NCI-H226 (cell line): ENCODE data around the gene SMYD4.
"Not testable (repeated sequence)": the region's sequence is repeated elsewhere in the genome, so short reads cannot be mapped to it uniquely, and the experiment has no call there.

Experiments used
- DNase-seq: peaks from one replicate; pipeline ENCODE4 v3.0.0-alpha.2; 2015

SMYD4 gene

DNA sequence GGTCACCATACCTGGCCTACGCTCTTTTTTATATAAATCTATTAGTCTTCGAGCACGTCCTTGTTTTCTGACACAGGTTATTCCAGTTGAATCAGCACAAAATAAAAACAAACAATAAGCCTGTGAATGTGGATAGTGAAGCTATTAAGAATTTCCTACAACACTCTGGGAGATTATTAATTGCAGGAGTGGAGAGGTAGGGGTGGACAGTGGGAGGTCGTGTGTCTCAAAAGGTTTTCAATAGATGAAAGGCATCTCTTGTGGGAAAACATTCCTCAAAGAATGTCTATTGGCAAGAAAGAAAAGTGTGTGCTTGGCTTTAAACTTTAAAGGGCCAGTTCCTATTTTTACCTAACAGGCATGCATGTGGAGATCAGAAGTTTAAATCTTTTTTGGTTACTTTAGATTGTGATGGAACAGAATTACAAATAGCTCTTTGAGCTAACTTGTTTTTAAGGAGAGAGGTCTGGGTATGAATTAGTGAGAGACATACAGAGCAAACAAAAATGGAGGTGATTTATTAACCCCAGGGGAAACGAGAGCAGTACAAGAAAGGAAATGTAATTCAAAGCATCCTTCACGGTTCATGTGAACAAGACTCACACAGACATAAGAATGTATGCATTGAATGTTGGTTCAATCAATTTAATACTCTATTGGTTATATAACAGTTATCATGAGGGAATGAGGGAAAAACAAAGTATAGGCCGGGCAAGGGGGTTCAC, 9.0 kb downstream of the SMYD4 start:
- no peak for DNase-seq

DNA sequence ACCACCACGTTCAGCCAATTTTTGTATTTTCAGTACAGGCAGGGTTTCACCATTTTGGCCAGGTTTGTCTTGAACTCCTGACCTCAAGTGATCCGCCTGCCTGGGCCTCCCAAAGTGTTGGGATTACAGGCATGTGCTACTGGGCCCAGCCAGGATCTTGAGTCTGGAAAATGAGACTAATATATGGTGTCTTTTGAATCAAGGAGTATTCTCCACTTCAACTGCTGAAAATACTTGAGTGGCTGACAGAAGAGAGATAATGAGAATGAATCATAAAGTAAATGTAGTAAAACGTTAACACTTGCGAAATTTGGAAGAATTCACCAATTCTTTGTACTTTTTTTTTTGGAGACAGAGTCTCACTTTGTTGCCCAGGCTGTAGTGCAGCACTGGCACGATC, 16.6 kb downstream of the SMYD4 start:
- DNase-seq: peak; percentile 24

DNA sequence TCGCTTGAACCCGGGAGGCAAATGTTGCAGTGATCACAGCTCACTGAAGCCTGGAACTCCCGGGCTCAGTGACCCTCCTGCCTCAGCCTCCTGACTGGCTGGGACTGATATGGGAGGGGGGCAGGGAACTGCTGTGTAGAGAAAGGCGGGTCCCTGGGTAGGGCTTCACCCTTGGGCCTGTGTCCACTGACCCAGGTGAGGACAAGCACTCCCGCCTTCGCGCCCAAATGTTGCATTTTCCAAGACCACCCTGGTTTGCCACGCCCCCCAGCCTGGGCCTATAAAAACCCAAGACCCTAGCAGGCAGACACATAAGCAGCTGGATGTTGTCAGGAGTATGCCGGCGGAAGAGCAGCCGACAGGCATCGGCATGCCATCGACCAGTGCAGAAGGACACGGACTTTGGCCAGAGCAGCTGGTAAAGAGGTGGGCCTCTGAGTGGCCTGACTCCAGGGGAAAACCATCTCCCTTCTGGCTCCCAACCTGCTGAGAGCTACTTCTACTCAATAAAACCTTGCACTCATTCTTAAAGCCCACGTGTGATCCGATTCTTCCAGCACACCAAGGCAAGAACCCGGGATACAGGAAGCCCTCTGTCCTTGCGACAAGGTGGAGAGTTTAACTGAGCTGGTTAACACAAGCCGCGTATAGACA, 19.1 kb downstream of the SMYD4 start:
- no peak for DNase-seq

DNA sequence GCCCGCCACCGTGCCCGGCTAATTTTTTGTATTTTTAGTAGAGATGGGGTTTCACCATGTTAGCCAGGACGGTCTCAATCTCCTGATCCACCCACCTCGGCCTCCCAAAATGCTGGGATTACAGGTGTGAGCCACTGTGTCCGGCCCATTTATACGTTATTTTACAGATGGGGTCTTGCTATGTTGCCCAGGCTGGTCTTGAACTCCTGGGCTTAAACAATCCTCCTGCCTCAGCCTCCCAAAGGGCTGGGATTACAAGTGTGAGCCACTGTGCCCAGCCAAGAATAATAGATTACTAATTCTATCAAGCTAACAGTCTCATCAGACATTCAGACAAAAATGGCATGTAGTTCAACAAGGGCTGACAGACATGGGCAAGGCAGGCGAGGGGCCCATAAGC, 19.9 kb downstream of the SMYD4 start:
- not testable (repeated sequence) for DNase-seq

DNA sequence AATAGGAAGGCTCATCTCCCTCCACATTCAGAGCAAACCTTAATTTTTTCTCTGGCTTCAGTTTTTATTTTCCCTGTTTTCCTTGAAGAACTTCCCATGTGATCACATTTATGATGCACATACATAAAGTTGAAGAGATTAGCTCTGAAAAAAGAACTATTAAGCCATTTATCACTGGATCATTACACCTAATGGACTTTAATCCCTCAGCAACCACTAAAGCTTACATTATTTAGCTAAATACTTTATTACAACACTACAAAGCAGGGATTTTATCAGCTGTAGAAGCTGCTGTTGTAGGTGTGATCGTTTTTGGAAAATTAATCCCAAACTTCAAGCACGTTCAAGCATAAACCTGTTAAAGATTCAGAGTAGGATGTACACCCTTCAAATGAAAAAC, 21.1 kb downstream of the SMYD4 start:
- DNase-seq: no peak

DNA sequence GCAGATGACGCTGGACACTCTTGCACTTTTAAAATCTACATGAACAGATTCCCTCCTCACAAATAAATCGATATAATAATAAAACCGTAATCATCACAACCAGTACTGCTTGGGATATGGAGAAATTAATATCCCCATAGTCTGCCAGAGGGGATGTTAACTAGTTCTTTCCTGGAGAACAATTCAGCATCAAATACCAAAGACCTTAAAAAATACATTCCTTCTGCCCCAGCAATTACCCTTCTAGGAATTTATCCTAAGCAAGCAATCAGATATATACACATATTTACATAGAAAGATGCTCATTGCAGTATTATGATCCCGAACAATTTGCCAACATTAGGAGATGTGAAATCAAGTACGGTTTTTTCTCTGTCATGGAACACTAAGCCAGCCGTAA, 21.8 kb downstream of the SMYD4 start:
- DNase-seq: no peak

DNA sequence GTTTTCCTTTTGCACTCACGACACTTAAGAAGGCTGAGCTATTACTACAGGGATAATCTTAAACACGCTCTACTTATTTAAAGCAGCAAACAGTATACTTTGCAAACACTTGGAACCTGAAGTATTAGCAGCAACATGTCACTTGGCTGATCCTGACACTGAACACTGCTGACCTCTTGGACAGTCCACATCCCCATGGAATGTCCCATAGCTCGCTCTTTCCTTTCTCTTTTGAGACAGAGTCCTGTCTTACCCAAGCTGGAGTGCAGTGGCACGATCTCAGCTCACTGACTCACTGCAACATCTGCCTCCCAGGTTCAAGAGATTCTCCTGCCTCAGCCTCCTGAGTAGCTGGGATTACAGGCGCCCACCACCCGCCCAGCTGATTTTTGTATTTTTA, 26.4 kb downstream of the SMYD4 start:
- no peak for DNase-seq

DNA sequence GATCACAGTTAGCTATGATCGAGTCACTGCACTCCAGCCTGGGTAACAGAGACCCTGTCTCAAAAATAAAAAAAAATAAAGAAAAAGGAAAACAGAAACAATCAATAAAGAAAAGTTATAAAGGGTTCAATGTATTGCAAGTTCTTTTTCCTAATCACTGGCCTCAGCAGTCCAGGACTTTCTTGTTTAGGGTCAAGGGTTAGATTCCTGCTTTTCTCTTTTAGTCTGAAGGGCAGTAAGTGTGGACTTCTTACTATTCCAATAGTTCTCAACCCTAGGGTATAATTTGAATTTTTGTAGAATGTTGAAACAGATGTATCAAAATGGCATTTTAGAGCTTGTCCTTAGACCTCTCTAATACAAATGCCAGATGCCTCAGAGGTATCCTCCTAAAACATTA, 27.3 kb downstream of the SMYD4 start:
- DNase-seq: no peak

DNA sequence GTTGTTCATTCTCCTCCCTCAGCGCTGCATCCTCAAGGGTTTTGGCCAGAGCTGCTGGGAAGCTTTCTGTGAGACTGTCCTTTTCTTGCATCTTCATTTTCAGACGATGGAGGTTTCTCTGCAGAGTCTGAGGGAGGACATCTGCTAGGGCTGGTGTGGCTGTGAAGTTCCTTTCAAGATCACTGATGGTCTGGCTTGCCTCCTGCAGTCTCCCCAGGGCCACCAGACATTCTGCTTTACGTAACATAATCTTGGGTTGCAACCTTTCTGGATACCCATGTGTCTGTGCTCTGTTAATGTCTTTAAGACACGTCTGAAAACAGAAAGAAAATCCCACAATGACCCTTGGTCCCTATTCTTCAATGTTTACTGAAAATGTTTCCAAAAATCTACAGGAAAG, 29.0 kb downstream of the SMYD4 start:
- no peak for DNase-seq

DNA sequence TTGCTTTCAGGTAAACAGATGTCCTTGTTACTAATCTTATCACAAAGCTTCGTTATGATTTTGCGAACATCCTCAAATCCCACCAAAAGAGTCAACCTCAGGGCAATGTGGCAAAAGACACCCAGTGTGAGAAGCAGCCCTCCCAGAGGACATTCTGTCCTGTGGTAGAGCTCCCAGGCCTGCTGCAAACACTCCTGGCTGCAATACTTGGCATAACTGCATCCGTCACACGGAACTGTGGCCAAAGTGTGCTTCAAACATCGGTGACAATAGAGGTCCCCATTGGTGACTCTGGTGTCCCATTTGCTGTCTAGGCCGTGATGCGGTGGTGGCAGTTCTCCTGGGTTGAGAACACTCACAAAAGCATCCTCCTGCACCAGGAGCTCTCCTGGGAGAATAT, 29.5 kb downstream of the SMYD4 start:
- no peak for DNase-seq

DNA sequence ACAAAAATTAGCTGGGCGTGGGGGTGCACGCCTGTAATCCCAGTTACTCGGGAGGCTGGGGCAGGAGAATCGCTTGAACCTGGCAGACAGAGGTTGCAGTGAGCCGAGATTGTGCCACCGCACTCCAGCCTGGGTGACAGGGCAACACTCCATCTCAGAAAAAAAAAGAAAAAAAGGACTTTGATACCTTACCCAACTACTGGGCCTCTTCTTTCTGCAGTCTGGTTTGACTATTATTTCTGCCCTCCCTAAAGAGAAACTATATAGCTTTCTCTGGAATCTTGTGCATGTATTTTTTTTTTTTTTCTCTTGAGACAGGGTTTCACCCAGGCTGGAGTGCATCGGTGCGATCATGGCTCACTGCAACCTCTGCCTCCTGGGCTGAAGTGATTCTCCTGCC, 31.9 kb downstream of the SMYD4 start:
- DNase-seq: not testable (repeated sequence)

DNA sequence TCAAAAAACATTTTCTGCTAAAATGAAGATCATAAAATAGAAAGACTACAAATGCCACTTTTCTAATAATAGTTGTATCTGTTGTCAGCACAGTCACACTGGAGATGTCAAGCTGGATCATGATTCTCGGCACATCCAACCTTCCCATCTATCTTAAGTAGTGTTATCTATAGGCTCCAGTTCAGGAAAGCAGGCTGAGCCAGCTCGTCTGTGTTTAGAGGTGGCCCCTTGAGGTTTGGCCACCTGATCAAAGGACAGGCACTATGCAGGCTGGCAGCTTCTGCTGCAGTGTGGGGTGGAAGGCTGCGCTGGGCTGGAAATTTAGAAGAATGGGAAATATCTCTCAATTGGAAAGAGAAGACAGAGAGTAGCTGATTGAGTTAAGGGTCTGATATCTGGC, 32.4 kb downstream of the SMYD4 start:
- no peak for DNase-seq

DNA sequence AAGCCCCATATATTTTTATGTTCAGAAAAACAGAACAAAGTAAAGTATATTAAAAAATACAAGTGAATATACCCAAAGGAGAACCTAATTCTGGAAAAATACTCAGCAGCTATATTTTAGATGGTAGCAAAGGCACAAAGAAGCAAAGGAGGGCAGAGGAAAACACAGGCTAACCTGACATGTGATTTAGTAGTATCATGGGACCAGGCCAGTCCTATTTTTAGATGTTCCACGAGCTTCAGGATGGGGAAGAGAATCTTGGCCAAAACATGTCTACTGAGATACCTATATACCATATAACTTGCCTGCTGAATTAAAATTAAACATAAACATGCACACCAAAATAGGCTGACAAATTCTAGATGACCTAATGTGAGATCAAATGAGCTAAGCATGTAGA, 32.9 kb downstream of the SMYD4 start:
- DNase-seq: no peak

DNA sequence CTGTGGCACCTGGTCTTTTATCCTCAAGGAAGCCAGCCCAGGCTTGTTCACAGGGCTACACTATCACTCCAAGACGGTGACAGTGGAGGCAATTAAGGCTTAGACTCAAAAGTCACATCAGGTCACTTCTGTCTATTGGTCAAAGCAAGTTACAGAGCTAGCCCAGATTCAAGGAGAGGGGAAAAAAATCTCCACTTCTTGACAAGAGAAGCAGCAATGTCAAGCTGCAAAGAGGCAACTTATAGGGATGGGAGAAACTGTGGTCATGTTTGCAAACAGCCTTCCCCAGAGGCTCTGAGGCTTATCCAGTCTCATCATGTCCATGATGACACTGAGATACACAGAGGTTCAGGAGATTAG, 36.3 kb downstream of the SMYD4 start:
- no peak for DNase-seq

DNA sequence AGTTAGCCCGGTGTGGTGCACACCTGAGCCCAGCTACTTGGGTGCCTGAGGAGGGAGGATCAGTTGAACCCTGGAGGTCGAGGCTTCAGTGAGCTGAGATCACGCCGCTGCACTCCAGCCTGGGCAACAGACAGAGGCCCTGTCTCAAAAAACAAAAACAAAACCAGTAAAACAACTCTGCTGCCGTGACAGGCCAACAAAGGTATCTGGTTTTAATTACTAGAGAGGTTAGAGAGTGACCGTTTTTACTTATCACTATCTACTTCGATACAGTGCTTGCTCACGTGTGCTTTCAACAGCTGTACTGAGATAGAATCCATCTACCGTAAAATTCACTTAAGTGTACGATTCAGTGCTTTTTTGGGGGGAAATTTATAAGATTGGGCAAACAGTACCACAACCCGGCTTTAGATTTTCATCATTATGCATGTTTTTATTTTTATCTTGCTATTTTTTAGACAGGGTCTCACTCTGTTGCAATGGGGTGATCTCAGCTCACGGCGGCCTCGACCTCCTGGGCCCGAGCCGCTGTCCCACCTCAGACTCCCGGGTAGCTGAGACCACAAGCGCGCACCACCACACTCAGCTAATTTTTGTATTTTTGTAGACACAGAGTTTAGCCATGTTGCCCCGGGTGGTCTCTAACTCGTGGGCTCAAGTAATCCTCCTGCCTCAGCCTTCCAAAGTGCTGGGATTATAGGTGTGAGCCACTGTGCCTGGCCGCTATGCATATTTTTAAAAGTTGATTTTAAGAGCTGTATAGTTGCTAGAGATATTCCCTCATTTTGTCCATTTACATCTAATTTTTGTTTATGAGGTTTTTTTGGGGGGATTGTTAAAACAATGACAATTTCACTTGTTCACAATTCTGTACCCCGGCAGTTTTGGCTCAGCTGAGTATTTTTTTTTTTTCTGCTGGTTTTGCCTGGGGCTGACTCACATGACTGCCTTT, 36.9 kb downstream of the SMYD4 start:
- DNase-seq: no peak

DNA sequence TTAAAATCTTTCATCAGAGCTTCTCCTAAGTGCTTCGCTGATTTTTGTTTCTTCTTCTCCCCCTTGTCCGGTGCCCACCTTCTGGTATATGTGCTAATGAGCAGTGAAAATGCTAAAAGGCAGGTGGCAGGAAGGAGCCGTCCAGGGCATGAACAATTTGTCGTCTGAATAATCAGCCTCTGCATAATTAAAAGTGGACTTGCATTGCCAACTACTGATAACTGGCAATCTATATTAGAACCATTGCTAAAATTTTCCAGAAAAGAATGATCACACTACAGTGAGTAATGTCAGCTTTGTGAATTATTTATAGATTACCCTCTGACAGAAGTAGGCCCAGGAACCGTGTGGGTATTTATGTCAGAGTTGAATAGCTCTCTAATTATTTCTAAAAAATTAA, 39.8 kb downstream of the SMYD4 start:
- no peak for DNase-seq

DNA sequence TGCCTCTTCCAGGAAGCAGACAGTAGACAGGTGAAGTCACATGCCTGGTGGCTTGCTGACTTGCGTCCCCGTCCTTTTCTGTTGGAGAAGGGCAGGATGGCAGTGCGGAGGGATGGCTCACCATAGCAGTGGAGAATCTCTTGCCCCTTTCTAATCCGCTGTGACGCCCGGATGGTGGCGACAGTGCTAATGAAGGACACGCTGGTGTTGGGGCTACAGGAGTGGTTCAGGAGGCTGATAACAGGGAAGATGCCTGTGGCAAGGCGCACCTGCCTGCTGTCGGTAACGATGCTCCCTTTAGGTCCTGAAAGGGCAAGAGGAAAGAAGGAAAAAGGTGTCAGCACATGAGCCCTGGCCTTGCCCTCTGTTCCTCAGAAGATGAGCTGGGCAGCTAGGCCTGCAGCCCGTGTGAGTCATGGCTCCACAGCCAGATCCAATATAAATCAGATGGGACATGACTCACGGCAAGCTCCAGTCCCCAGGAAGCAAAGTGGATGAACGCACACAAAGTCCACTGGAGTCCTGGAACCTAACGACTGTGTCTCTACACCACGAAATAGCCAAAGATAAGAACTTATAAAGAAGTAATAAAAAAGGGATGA, 42.3 kb downstream of the SMYD4 start:
- DNase-seq: peak; percentile 87

DNA sequence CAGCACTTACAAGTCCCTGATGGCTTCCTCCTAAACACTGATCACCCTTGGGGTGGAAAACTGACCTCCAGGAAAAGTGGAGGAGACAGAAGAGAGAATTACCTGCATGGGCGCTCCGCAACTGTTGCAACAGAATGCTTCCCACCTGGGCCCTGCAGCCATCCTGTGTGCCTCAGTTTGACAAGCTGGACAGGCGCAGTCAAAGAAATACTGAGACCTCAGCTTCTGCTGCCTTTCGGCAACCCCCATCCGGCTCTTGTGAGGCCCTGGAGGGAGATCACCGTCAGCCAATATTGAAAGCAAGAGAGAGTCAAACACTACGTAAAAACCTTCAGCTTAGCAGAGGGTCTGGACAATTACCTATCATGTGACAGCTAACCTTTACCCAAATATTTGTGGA, 43.0 kb downstream of the SMYD4 start:
- no peak for DNase-seq

DNA sequence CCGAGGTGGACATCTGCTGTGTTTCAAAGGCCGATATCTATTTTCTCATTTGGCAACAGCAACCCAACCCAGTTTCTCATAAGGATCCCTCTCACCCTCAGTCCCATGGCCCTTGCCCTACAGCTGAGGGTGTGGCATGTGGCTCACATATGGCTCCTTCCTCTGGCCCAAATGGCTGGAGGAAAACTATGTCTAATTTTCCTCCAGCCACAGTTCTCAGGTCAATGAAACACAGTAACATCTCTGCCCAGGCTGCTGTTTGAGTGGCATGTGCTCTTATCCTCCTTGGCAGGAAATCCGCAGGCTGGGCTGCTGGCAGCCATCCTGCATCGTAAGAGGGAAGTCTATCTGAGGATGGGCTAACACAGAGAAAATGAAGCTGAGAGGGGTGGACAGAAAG, 43.8 kb downstream of the SMYD4 start:
- DNase-seq: no peak

DNA sequence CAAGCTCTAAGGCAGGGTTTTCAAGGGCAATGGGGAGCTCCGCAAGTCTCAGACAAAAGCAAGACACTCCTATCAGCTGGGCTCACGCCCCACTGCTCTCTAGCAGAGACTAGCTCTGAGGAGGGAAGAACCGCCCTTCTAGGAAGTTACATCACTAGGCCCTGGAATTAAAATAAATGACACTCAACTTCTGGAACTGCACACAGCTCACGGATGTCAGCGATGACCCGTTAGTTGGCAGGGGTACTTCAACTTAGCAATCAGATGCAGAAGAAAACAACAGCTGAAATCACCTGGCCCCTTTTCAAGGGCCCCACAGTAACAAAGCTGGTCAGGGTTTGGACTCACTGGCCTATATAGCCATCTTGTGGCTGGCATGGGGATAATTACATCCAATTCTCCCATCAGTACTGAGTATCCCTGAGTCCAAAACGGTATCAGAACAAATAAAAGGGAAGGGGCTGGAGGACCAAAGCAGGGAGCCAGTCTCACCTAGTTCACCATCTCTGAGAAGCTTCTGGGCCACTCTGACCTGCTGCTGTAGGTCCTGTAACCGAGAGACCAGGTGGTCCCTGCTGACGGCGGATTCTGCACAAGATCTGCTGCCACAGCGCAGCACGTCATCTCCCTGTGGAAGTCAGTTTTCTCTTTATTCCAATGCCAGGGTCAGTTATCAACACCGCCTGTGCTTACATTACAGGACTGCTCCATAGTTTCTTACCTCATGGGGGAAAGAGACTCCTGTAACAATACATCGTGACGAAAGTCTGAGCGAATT, 45.7 kb downstream of the SMYD4 start:
- peak; percentile 48 for DNase-seq

DNA sequence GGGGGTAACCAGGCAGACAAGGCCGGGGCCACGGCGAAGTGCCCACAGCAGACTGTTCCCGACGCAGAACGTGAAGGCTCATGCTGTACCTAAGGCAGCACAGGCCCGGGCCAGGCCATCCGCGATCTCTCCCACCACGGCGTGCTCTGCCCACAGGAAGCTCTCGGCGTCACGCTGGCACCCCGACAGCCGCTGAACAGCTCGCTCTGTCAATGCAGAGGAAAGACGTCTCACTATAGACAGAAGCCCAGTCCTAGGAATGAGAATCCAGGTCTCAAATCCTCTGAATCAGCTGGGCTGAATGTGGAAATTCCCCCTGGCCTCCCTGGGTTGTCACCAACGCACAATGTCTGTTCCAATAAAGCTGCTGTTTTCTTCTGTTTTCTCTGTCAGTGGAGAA, 46.4 kb downstream of the SMYD4 start:
- no peak for DNase-seq

DNA sequence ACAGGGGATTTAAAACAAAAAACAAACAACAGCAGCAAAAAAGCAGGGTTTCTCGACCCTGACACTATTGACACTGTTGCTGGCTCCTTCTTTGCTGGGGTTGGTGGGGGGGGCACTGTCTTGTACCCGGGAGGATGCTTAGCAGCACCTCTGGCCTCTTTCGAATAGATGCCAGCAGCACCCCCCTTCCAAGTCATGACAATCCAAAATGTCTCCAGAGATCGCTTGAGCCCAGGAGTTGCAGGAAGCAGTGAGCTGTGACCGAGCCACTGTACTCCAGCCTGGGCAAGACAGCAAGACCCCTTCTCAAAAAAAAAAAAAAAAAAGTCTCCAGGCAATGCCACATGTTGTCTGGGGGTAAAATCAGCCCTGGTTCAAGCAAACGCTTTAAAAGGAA, 47.5 kb downstream of the SMYD4 start:
- DNase-seq: no peak
